Psoas muscle (tissue), 8 donors: Measurements from ENCODE around the gene TENM3. TPM values are rescaled to one million over a fixed set of nuclear protein-coding genes. Genes with fewer than 3 reads are reported as not detected.

Experiments used
- ATAC-seq, 4 donors: fragments of 200-7000 bp; cut with Tn5 transposase; one replicate each; pipeline ENCODE4 v1.9.1; 2020; ENCODE audit warnings: moderate library complexity in 3 of 4, mild to moderate bottlenecking in 2 of 4
- DNase-seq, 2 donors: peaks; one replicate each; pipeline ENCODE4 v3.0.0-alpha.2; 2020
- H3K27ac ChIP-seq: fragments of 200-600 bp; one replicate; pipeline ENCODE4 v1.8.0; 2022
- H3K27me3 ChIP-seq, 3 donors: fragments of 200-600 bp in 1 of 3; one replicate each; pipeline versions ENCODE4 v1.6.1 to v1.8.0; 2013 to 2022; ENCODE audit warnings: low read length in 2 of 3, mild to moderate bottlenecking in 2 of 3, moderate library complexity in 1 of 3; ENCODE audit not compliant: insufficient read depth in 3 of 3
- H3K36me3 ChIP-seq, 2 donors: fragments of 200-600 bp in 1 of 2; one replicate each; pipeline versions ENCODE4 v1.6.1 to v1.8.0; 2013 to 2022; ENCODE audit warnings: low read depth in 1 of 2, mild to moderate bottlenecking in 1 of 2, moderate library complexity in 1 of 2; ENCODE audit not compliant: insufficient read depth in 1 of 2
- H3K4me1 ChIP-seq: fragments of 200-600 bp; one replicate; pipeline ENCODE4 v1.8.0; 2022
- H3K4me3 ChIP-seq: fragments of 200-600 bp; one replicate; pipeline ENCODE4 v1.8.0; 2022; ENCODE audit warnings: mild to moderate bottlenecking
- H3K9me3 ChIP-seq: fragments of 200-600 bp; one replicate; pipeline ENCODE4 v1.8.0; 2022
- WGBS, 3 donors: extraction: QIAGEN DNeasy Blood & Tissue Kit; methylation state at CpG; one replicate each; pipeline versions ENCODE4 v1.1.6 to v1.1.7; 2013; 5-methylcytosine and 5-hydroxymethylcytosine counted together
- intact Hi-C, 2 donors: fragments of 100-400 bp; cut with DNase I; formaldehyde crosslinking; loops; one replicate each; pipeline versions ENCODE4 v1.11.0 to v1.14.2; 2022
- polyA plus RNA-seq, 3 donors: library from polyadenylated mRNA; stranded (reverse); fragments of 200-250 nt; gene quantifications; one replicate each; pipeline ENCODE4 v1.2.3, GENCODE V29; 2013
- total RNA-seq, 4 donors: library from RNA; stranded (reverse); fragmentation: NEBNext Ultra II Directional in 2 of 4; extraction: Animal tissue kit (Norgen Biotek cat#: 25700) in 2 of 4; gene quantifications; one replicate each; pipeline versions ENCODE4 v1.2.1 to v1.2.4, GENCODE V29; 2021 to 2023
- TF ChIP-seq, protein P1 (sequence below): fragments of 200-600 bp; IDR thresholded peaks from one replicate; pipeline ENCODE4 v1.8.0; 2022; ENCODE audit warnings: antibody characterized with exemption
- donor health status: healthy with polysubstance abuse.
- donor health status: DM: no; HTN: no; CAD: no; lungs with moderate emphysema.
- donor health status: Bipolar disorder and iron deficiency.
- donor health status: healthy.
- donor health status: DM: yes; HTN: yes; CAD: no.
- donor health status: DM: no; HTN: no; CAD: no.
- donor health status: DM: no; HTN: no; CAD: no.
- donor health status: DM: yes; HTN: yes; CAD: no.

TENM3 gene
- total and polyA plus RNA-seq, 7 donors: 0.48 to 11.6 (median 5.3) TPM

DNA sequence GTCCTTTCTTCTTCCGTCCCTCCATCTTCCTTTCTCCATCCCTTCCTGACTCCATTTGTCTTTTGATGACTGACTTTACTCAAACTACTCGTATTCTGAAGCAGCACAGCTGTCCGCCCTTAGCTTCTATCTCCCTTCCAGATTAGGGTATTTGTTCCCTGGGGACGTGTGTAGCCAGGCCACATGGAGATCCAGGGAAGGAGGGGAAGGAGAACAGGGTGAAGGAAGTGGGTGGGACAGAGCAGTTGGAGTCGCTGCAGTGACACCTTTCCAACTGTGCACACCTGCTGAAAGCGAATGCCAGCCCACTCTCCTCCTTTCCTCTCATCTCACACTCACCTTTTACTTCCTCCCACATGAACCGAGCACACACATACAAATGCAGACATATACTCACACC lies 350.2 kb downstream of the TENM3 start:
- peaks cover 6% of the 10 kb centered on the region for H3K9me3 ChIP-seq
- no peaks in the 10 kb centered on the region for H3K36me3 ChIP-seq
- H3K27me3 ChIP-seq: no peaks in the 10 kb centered on the region
- ATAC-seq (no peak), DNase-seq (no peak)
- WGBS, 3 donors: 66 to 75% (median 68%) methylated on average over 7 of the region's 7 CpGs
- intact Hi-C loops: no loop called here
- TF ChIP-seq, protein P1, sequence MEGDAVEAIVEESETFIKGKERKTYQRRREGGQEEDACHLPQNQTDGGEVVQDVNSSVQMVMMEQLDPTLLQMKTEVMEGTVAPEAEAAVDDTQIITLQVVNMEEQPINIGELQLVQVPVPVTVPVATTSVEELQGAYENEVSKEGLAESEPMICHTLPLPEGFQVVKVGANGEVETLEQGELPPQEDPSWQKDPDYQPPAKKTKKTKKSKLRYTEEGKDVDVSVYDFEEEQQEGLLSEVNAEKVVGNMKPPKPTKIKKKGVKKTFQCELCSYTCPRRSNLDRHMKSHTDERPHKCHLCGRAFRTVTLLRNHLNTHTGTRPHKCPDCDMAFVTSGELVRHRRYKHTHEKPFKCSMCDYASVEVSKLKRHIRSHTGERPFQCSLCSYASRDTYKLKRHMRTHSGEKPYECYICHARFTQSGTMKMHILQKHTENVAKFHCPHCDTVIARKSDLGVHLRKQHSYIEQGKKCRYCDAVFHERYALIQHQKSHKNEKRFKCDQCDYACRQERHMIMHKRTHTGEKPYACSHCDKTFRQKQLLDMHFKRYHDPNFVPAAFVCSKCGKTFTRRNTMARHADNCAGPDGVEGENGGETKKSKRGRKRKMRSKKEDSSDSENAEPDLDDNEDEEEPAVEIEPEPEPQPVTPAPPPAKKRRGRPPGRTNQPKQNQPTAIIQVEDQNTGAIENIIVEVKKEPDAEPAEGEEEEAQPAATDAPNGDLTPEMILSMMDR: no peak
- H3K27ac ChIP-seq: no peak overlapping the region
- H3K4me3 ChIP-seq: no peak overlapping the region
- H3K4me1 ChIP-seq: no peaks in the 10 kb centered on the region

DNA sequence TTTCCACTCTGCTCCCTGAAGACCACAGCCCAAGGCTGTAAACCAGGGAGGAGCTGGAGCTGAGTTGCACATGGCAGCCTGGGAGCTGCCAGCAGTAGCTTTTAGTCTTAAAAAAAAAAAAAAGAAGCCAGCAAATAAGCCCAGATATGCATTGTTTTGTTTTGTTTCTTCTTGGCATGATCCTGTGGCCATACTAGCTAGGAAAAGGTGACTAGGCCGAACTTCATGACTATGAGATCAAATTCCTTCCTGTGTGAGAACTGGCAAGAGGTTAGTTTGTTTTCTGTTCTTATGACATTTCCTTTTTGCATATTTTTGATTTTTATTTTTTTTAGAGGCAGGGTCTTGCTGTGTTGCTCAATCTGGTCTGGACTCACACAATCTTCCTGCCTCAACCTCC lies 350.7 kb downstream of the TENM3 start:
- WGBS, 3 donors: 53 to 76% (median 59%) methylated on average over 1 of the region's 1 CpG
- no peak for ATAC-seq
- intact Hi-C loops: no loop called here
- H3K4me3 ChIP-seq: no peak overlapping the region
- peaks cover 3% of the 10 kb centered on the region for H3K9me3 ChIP-seq
- TF ChIP-seq, protein P1: no peak
- no peaks in the 10 kb centered on the region for H3K4me1 ChIP-seq
- no peak for DNase-seq
- no peaks in the 10 kb centered on the region for H3K27me3 ChIP-seq
- H3K36me3 ChIP-seq: no peaks in the 10 kb centered on the region
- H3K27ac ChIP-seq: no peak overlapping the region

DNA sequence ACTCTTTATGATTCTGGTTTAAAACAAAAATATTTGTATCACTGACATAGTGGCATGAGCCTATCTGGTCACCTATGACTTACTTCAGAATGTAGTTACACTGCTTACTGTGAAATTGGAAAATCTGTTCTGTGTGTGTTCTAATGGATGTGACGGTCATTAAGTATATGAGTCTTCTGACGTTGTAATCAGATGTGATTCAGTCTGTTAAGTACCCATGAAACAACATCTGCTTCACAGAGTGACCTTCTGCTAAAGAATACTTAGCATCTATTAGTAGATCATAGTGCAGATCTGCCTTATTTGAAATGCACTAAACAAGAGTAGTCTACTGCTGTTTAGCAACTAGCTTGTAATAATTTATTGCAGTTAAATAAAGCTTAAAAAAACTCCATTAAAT lies 356.9 kb downstream of the TENM3 start:
- Histone ChIP-seq H3K27ac (no peak overlapping the region), H3K27me3 (no peaks in the 10 kb centered on the region), H3K4me1 (no peaks in the 10 kb centered on the region), H3K9me3 (no peaks in the 10 kb centered on the region), H3K4me3 (no peak overlapping the region), H3K36me3 (peaks cover 0 to 4% of the 10 kb centered on the region in 2 donors)
- DNase-seq (no peak), ATAC-seq (no peak)
- TF ChIP-seq, protein P1: no peak
- intact Hi-C loops: no loop called here
- 34 to 48% (median 37%) methylated on average over 2 of the region's 2 CpGs for WGBS, 3 donors

DNA sequence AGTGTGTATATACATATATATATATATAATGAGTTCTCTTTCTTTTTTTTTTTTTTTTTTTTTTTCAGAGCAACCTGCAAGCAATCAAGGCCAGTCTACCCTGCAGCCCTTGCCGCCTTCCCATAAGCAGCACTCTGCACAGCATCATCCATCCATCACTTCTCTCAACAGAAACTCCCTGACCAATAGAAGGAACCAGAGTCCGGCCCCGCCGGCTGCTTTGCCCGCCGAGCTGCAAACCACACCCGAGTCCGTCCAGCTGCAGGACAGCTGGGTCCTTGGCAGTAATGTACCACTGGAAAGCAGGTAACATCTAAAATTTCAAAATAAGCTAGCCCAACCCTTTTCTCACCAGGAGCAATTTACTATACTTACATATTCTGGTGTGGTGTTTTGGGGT lies 357.7 kb downstream of the TENM3 start:
- DNase-seq (no peak), ATAC-seq (no peak)
- intact Hi-C loops: no loop called here
- TF ChIP-seq, protein P1: no peak
- Histone ChIP-seq H3K27ac (no peak overlapping the region), H3K9me3 (no peaks in the 10 kb centered on the region), H3K36me3 (peaks cover 0 to 4% of the 10 kb centered on the region in 2 donors), H3K27me3 (no peaks in the 10 kb centered on the region), H3K4me3 (no peak overlapping the region), H3K4me1 (no peaks in the 10 kb centered on the region)
- 53 to 73% (median 63%) methylated on average over 8 of the region's 8 CpGs for WGBS, 3 donors

DNA sequence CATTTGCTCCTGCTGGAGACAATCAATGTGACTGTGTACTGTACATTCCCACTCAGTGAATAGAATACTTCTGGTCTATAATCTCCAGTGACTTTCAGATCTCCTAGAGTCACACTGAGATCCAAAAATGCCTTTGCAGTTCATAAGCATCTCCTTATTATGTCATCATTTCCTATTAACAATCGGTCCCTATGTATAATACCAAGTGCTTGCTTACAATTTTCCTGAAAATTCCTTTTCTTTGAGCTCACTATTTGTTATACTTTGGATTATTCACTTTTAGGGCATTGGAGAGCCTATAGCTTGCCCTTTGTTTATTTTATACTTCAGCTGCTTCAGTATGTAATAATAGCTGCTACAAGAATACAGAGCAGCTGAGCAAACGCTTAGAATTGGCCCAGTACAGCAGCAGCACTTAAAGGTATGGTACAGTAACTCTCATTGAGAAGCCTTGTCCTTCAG lies 361.0 kb downstream of the TENM3 start:
- intact Hi-C loops: no loop called here
- TF ChIP-seq, protein P1: no peak
- H3K4me3 ChIP-seq: no peak overlapping the region
- H3K36me3 ChIP-seq: peaks cover 0 to 4% of the 10 kb centered on the region in 2 donors
- ATAC-seq (no peak), DNase-seq (no peak)
- 38 to 48% (median 45%) methylated on average over 2 of the region's 2 CpGs for WGBS, 3 donors
- H3K9me3 ChIP-seq: no peaks in the 10 kb centered on the region
- no peaks in the 10 kb centered on the region for H3K4me1 ChIP-seq
- no peak overlapping the region for H3K27ac ChIP-seq
- no peaks in the 10 kb centered on the region for H3K27me3 ChIP-seq
